CD4-positive, alpha-beta T cell (primary cell): ENCODE results near the gene RAB34. TPM values are rescaled to one million over a fixed set of nuclear protein-coding genes. Genes with fewer than 3 reads are reported as not detected.

Source experiments
- ATAC-seq: fragments of 200-7000 bp; cut with Tn5 transposase; one replicate; pipeline ENCODE4 v1.10.0; 2022; ENCODE audit warnings: mild to moderate bottlenecking; ENCODE audit not compliant: poor library complexity
- CTCF ChIA-PET: fragments of 350-600 bp; sonication (Branson Sonifier 250); formaldehyde crosslinking; loops from one replicate; lab custom pipeline; 2021; ENCODE audit warnings: antibody characterized with exemption, inconsistent platforms; lab: Charles Lee
- POLR2A ChIA-PET: fragments of 350-600 bp; sonication (Branson Sonifier 250); formaldehyde crosslinking; loops from one replicate; lab custom pipeline; 2021; ENCODE audit warnings: antibody characterized with exemption, inconsistent platforms; lab: Charles Lee
- DNase-seq, 14 experiments: peaks; one replicate each; pipeline ENCODE4 v3.0.0-alpha.2; 2013 to 2020; ENCODE audit warnings: mixed read lengths in 2 of 14
- H3K27ac ChIP-seq, 2 donors: one replicate each; pipeline versions ENCODE4 v1.5.1 to v1.7.0; 2013; ENCODE audit warnings: low read length in 2 of 2, low read depth in 1 of 2, mild to moderate bottlenecking in 1 of 2
- H3K27me3 ChIP-seq, 2 experiments: 1 replicate in 1 of 2; 2 replicates in 1 of 2; pipeline versions ENCODE4 v1.6.1 to v1.7.0; 2013; ENCODE audit warnings: low read length in 2 of 2, control low read depth in 1 of 2, mild to moderate bottlenecking in 1 of 2, moderate library complexity in 1 of 2; ENCODE audit not compliant: insufficient read depth in 2 of 2, control insufficient read depth in 1 of 2
- H3K36me3 ChIP-seq: one replicate; pipeline ENCODE4 v1.6.1; 2013; ENCODE audit warnings: low read length, control low read depth; ENCODE audit not compliant: insufficient read depth
- H3K4me1 ChIP-seq: one replicate; pipeline ENCODE4 v1.6.1; 2013; ENCODE audit warnings: low read length, control low read depth; ENCODE audit not compliant: insufficient read depth
- H3K4me3 ChIP-seq: one replicate; pipeline ENCODE4 v1.5.1; 2013; ENCODE audit warnings: mild to moderate bottlenecking, low read length, moderate library complexity
- H3K9me3 ChIP-seq, 2 experiments: 1 replicate in 1 of 2; 2 replicates in 1 of 2; pipeline versions ENCODE4 v1.6.1 to v1.7.0; 2013; ENCODE audit warnings: low read length in 2 of 2, mild to moderate bottlenecking in 2 of 2, control low read depth in 1 of 2, moderate library complexity in 1 of 2; ENCODE audit not compliant: control insufficient read depth in 1 of 2, insufficient read depth in 1 of 2
- H3K27ac Mint-ChIP-seq: one replicate; pipeline ENCODE4 v1.8.0; 2020; ENCODE audit warnings: mixed read lengths
- H3K27me3 Mint-ChIP-seq: one replicate; pipeline ENCODE4 v1.8.0; 2021; ENCODE audit warnings: mixed read lengths
- H3K36me3 Mint-ChIP-seq: one replicate; pipeline ENCODE4 v1.8.0; 2021; ENCODE audit warnings: low read depth, mixed read lengths
- H3K4me1 Mint-ChIP-seq: one replicate; pipeline ENCODE4 v1.8.0; 2021; ENCODE audit warnings: low read depth, mixed read lengths
- H3K4me3 Mint-ChIP-seq: one replicate; pipeline ENCODE4 v1.8.0; 2020; ENCODE audit warnings: mild to moderate bottlenecking, mixed read lengths
- H3K9me3 Mint-ChIP-seq: one replicate; pipeline ENCODE4 v1.8.0; 2020; ENCODE audit warnings: mixed read lengths
- CTCF ChIP-seq: fragments of 200-600 bp; IDR thresholded peaks from one replicate; pipeline ENCODE4 v1.8.0; 2022; ENCODE audit warnings: antibody characterized with exemption, mild to moderate bottlenecking
- intact Hi-C, 2 experiments: fragments of 100-400 bp; cut with DNase I in 1 of 2; cut with micrococcal nuclease in 1 of 2; formaldehyde crosslinking; loops; one replicate each; pipeline versions ENCODE4 v1.15.1 to v1.9.0; 2023 to 2025; cut with DNase I, micrococcal nuclease
- total RNA-seq, 174 experiments: library from RNA in 2 of 174; stranded (reverse) in 2 of 174; gene quantifications; one replicate each; pipeline ENCODE4 v1.2.3 and lab custom pipeline; 2021 to 2026

The RAB34 gene
- total RNA-seq, 2 experiments from 2014 or later: 20.7 to 21.3 TPM

GRCh38 chr17:28705728-28706334, 11.8 kb downstream of the RAB34 start:
- TF ChIP-seq CTCF: no peak
- CTCF ChIA-PET: interaction anchor here (0.6 kb wide), 1 partner anchor 1019 kb away, joined by 3 read pairs; no protein-coding TSS in a partner anchor
- no peak for ATAC-seq
- H3K36me3 Mint-ChIP-seq: peaks cover 34% of the 10 kb centered on the region
- no peak overlapping the region for H3K4me3 Mint-ChIP-seq
- peaks cover 5% of the 10 kb centered on the region for H3K4me1 Mint-ChIP-seq
- H3K27me3 Mint-ChIP-seq: no peaks in the 10 kb centered on the region
- no peak overlapping the region for H3K4me3 ChIP-seq
- no peak overlapping the region for H3K27ac ChIP-seq
- H3K9me3 ChIP-seq: no peaks in the 10 kb centered on the region
- H3K27ac Mint-ChIP-seq: peak overlapping the region; percentile 27
- H3K36me3 ChIP-seq: peaks cover 27% of the 10 kb centered on the region
- H3K9me3 Mint-ChIP-seq: no peaks in the 10 kb centered on the region
- no peaks in the 10 kb centered on the region for H3K27me3 ChIP-seq
- POLR2A ChIA-PET: no interaction called here
- DNase-seq: no peak
- intact Hi-C loops: no loop called here
- peaks cover 4% of the 10 kb centered on the region for H3K4me1 ChIP-seq

- no peak for TF ChIP-seq CTCF
- Mint-ChIP-seq H3K4me1 (no peaks in the 10 kb centered on the region), H3K9me3 (no peaks in the 10 kb centered on the region), H3K27me3 (no peaks in the 10 kb centered on the region), H3K36me3 (peaks cover 41% of the 10 kb centered on the region), H3K4me3 (no peak overlapping the region), H3K27ac (no peak overlapping the region)
- no peak for DNase-seq
- ChIA-PET CTCF (no interaction called here), POLR2A (no interaction called here)
- Histone ChIP-seq H3K36me3 (peaks cover 34% of the 10 kb centered on the region), H3K27ac (peak overlapping the region in 1 of 2 donors; percentile 11), H3K9me3 (no peaks in the 10 kb centered on the region), H3K4me1 (no peaks in the 10 kb centered on the region), H3K27me3 (no peaks in the 10 kb centered on the region), H3K4me3 (no peak overlapping the region)
- intact Hi-C loops: no loop called here
- no peak for ATAC-seq
Measured at GRCh38 chr17:28705074-28705659, 12.5 kb downstream of the RAB34 start.

- Histone ChIP-seq H3K36me3 (peaks cover 42% of the 10 kb centered on the region), H3K27me3 (no peaks in the 10 kb centered on the region), H3K4me1 (no peaks in the 10 kb centered on the region), H3K4me3 (no peak overlapping the region), H3K27ac (no peak overlapping the region), H3K9me3 (no peaks in the 10 kb centered on the region)
- TF ChIP-seq CTCF: no peak
- no peaks in the 10 kb centered on the region for H3K27me3 Mint-ChIP-seq
- H3K27ac Mint-ChIP-seq: no peak overlapping the region
- intact Hi-C loops: no loop called here
- H3K9me3 Mint-ChIP-seq: no peaks in the 10 kb centered on the region
- H3K4me3 Mint-ChIP-seq: no peak overlapping the region
- ATAC-seq (no peak), DNase-seq (no peak)
- ChIA-PET POLR2A (no interaction called here), CTCF (no interaction called here)
- peaks cover 49% of the 10 kb centered on the region for H3K36me3 Mint-ChIP-seq
- no peaks in the 10 kb centered on the region for H3K4me1 Mint-ChIP-seq
Measured at GRCh38 chr17:28704219-28704858, 13.3 kb downstream of the RAB34 start.
